C4-2B (cell line): ENCODE results near the gene ACOT7.

Source experiments
- ZFX ChIP-seq: fragments of 450-650 bp; IDR thresholded peaks from 2 replicates; pipeline ENCODE4 v1.6.1; 2017
- TF ChIP-seq, protein P1 (sequence below): fragments of 450-650 bp; conservative IDR thresholded peaks from 2 replicates; pipeline ENCODE4 v1.5.1; 2017; ENCODE audit warnings: mild to moderate bottlenecking

DNA sequence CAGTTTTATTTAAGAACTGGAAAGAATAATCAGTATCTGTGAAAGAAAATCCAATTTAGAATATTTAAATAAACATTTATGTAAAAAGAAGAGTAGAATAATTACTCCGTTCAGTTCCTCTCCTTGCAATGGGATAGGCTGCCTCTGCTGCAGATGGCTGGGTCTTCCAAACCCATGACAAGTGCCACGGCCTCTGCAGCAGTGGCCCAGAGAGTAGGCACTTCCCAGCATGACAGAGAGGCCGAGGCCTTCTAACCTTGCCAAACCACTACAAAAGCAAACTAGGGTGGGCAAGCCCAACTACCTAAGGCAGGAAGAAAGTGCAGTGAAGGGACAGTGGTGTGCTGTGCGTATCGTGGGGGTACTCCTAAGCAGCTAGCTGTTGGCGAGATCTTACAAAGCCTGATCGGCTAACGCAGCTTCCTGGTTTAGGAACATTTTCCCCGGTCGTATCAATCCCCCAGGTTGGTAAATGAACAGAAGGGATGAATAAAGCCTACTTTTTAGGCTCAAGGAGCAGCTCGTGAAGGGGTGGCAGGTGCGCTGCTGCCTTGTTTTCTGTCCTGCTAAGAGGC lies 172.3 kb downstream of the ACOT7 start:
- TF ChIP-seq, protein P1, sequence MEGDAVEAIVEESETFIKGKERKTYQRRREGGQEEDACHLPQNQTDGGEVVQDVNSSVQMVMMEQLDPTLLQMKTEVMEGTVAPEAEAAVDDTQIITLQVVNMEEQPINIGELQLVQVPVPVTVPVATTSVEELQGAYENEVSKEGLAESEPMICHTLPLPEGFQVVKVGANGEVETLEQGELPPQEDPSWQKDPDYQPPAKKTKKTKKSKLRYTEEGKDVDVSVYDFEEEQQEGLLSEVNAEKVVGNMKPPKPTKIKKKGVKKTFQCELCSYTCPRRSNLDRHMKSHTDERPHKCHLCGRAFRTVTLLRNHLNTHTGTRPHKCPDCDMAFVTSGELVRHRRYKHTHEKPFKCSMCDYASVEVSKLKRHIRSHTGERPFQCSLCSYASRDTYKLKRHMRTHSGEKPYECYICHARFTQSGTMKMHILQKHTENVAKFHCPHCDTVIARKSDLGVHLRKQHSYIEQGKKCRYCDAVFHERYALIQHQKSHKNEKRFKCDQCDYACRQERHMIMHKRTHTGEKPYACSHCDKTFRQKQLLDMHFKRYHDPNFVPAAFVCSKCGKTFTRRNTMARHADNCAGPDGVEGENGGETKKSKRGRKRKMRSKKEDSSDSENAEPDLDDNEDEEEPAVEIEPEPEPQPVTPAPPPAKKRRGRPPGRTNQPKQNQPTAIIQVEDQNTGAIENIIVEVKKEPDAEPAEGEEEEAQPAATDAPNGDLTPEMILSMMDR, result no peak
- no peak for TF ChIP-seq ZFX
